ENCODE results near the gene NSL1. TPM values are rescaled to one million over a fixed set of nuclear protein-coding genes. Genes with fewer than 3 reads are reported as not detected.
"Not testable (repeated sequence)": the region's sequence is repeated elsewhere in the genome, so short reads cannot be mapped to it uniquely, and the experiment has no call there.

NSL1 gene
- total and polyA plus RNA-seq, 2 donors (not counting 1 experiment from before 2014, with no cell fraction given): 20.5 to 45.9 TPM

DNA sequence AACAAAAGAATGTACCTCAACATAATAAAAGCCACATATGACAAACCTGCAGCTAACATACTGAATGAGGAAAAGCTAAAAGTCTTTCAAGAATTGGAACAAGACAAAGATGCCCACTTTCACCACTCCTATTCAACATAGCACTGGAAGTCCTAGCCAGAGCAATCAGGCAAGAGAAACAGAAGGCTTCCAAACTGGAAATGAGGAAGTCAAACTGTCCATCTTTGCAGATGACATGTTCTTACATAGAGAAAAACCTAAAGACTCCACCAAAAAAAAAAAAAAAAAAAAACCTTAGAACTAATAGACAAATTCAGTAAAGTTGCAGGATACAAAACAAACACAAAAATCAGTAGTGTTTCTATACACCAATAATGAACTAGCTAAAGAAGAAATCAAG is 20.2 kb downstream of the NSL1 start:
- H3K9ac ChIP-seq (ENCODE audit: low read length): no peak overlapping the region
- no peak overlapping the region for H3K27ac ChIP-seq (ENCODE audit: low read length in 2 of 2)
- H3K4me2 ChIP-seq (replicated peaks; ENCODE audit: low read depth, low read length, poor library complexity, severe bottlenecking): no peak overlapping the region
- Mint-ChIP-seq H3K9me3 (ENCODE audit: insufficient read depth) (peaks cover 2% of the 10 kb centered on the region), H3K4me1 (peaks cover 22% of the 10 kb centered on the region), H3K27ac (no peak overlapping the region), H3K4me3 (no peak overlapping the region), H3K27me3 (no peaks in the 10 kb centered on the region)
- H2AFZ ChIP-seq (ENCODE audit: insufficient read depth, low read depth, low read length, poor library complexity, severe bottlenecking): no peak overlapping the region
- peaks cover 0 to 15% of the 10 kb centered on the region in 2 experiments for H3K36me3 ChIP-seq (replicated peaks in 1 of 2; ENCODE audit: control extremely low read depth in 1 of 2, control insufficient read depth in 1 of 2, extremely low read depth in 1 of 2, insufficient read depth in 2 of 2, low read length in 1 of 2)
- POLR2A ChIA-PET: no interaction called here
- H3K79me2 ChIP-seq (ENCODE audit: control insufficient read depth, insufficient read depth, low read length): peaks cover 59% of the 10 kb centered on the region
- TF ChIP-seq EZH2 (IDR thresholded peaks at IDR 0.05; ENCODE audit: borderline replicate concordance, insufficient read depth, low read depth, low read length, poor library complexity, severe bottlenecking) (no peak), CTCF (IDR thresholded peaks at IDR 0.05) (no peak)
- H3K9me3 ChIP-seq (ENCODE audit: control extremely low read depth in 1 of 3, control insufficient read depth in 2 of 3, insufficient read depth in 1 of 3, low read length in 2 of 3): peaks cover 4 to 25% (median 18%) of the 10 kb centered on the region in 3 donors
- no peaks in the 10 kb centered on the region for H3K4me1 ChIP-seq (ENCODE audit: control insufficient read depth in 2 of 2, insufficient read depth in 2 of 2, low read length in 2 of 2)
- intact Hi-C loops (cut with micrococcal nuclease): no loop called here
- no peak overlapping the region for H3K4me3 ChIP-seq (ENCODE audit: control extremely low read depth in 1 of 5, extremely low read depth in 1 of 5, insufficient read depth in 1 of 5, low read depth in 2 of 5, low read length in 4 of 5)
- peaks cover 3% of the 10 kb centered on the region for H4K20me1 ChIP-seq (ENCODE audit: control insufficient read depth, insufficient read depth, low read length, poor library complexity, severe bottlenecking)
- H3K27me3 ChIP-seq (replicated peaks in 1 of 4; ENCODE audit: control extremely low read depth in 1 of 4, control insufficient read depth in 3 of 4, insufficient read depth in 4 of 4, low read length in 3 of 4): no peaks in the 10 kb centered on the region
- CTCF ChIA-PET: interaction anchor here (0.6 to 1.0 kb wide), 2 partner anchors 10 to 393 kb away, joined by 4 read pairs; no protein-coding TSS in a partner anchor
- ATAC-seq (ENCODE audit: low read depth) (no peak), DNase-seq (no peak)

GRCh38 chr1:212769459-212770167 is 22.0 kb downstream of the NSL1 start:
- POLR2A ChIA-PET: no interaction called here
- H3K27ac Mint-ChIP-seq: no peak overlapping the region
- H3K4me2 ChIP-seq (replicated peaks; ENCODE audit: low read depth, low read length, poor library complexity, severe bottlenecking): no peak overlapping the region
- ATAC-seq (ENCODE audit: low read depth): no peak
- CTCF ChIA-PET: interaction anchor here (0.8 to 1.4 kb wide), 5 partner anchors 12 to 225 kb away, joined by 3 to 5 read pairs (median 3); no protein-coding TSS in a partner anchor
- no peaks in the 10 kb centered on the region for H3K4me1 ChIP-seq (ENCODE audit: control insufficient read depth in 2 of 2, insufficient read depth in 2 of 2, low read length in 2 of 2)
- peaks cover 28% of the 10 kb centered on the region for H3K4me1 Mint-ChIP-seq
- intact Hi-C loops (cut with micrococcal nuclease): no loop called here
- H3K9me3 ChIP-seq (ENCODE audit: control extremely low read depth in 1 of 3, control insufficient read depth in 2 of 3, insufficient read depth in 1 of 3, low read length in 2 of 3): peaks cover 4 to 26% (median 25%) of the 10 kb centered on the region in 3 donors
- H3K27ac ChIP-seq (ENCODE audit: low read length in 2 of 2): no peak overlapping the region
- no peaks in the 10 kb centered on the region for H3K27me3 Mint-ChIP-seq
- H3K4me3 ChIP-seq (ENCODE audit: control extremely low read depth in 1 of 5, extremely low read depth in 1 of 5, insufficient read depth in 1 of 5, low read depth in 2 of 5, low read length in 4 of 5): no peak overlapping the region
- H3K4me3 Mint-ChIP-seq: no peak overlapping the region
- H3K79me2 ChIP-seq (ENCODE audit: control insufficient read depth, insufficient read depth, low read length): peaks cover 75% of the 10 kb centered on the region
- TF ChIP-seq EZH2 (IDR thresholded peaks at IDR 0.05; ENCODE audit: borderline replicate concordance, insufficient read depth, low read depth, low read length, poor library complexity, severe bottlenecking): no peak
- TF ChIP-seq CTCF (IDR thresholded peaks at IDR 0.05): no peak
- H3K9me3 Mint-ChIP-seq (ENCODE audit: insufficient read depth): peaks cover 5% of the 10 kb centered on the region
- peaks cover 0 to 12% of the 10 kb centered on the region in 2 experiments for H3K36me3 ChIP-seq (replicated peaks in 1 of 2; ENCODE audit: control extremely low read depth in 1 of 2, control insufficient read depth in 1 of 2, extremely low read depth in 1 of 2, insufficient read depth in 2 of 2, low read length in 1 of 2)
- no peak for DNase-seq
- peaks cover 3% of the 10 kb centered on the region for H4K20me1 ChIP-seq (ENCODE audit: control insufficient read depth, insufficient read depth, low read length, poor library complexity, severe bottlenecking)
- WGBS (ENCODE audit: insufficient coverage): no CpG with 5 or more reads among the region's 1 CpG
- no peak overlapping the region for H3K9ac ChIP-seq (ENCODE audit: low read length)
- H3K27me3 ChIP-seq (replicated peaks in 1 of 4; ENCODE audit: control extremely low read depth in 1 of 4, control insufficient read depth in 3 of 4, insufficient read depth in 4 of 4, low read length in 3 of 4): no peaks in the 10 kb centered on the region
- no peak overlapping the region for H2AFZ ChIP-seq (ENCODE audit: insufficient read depth, low read depth, low read length, poor library complexity, severe bottlenecking)

GRCh38 chr1:212766825-212767224 is 24.8 kb downstream of the NSL1 start:
- CTCF ChIA-PET; ATAC-seq (ENCODE audit: low read depth); POLR2A ChIA-PET; H3K4me1 Mint-ChIP-seq; intact Hi-C loops (cut with micrococcal nuclease); H3K27me3 Mint-ChIP-seq; H3K4me3 Mint-ChIP-seq; H3K4me1 ChIP-seq (ENCODE audit: control insufficient read depth in 2 of 2, insufficient read depth in 2 of 2, low read length in 2 of 2); H3K27ac Mint-ChIP-seq; H3K27ac ChIP-seq (ENCODE audit: low read length in 2 of 2); H3K27me3 ChIP-seq (replicated peaks in 1 of 4; ENCODE audit: control extremely low read depth in 1 of 4, control insufficient read depth in 3 of 4, insufficient read depth in 4 of 4, low read length in 3 of 4); H2AFZ ChIP-seq (ENCODE audit: insufficient read depth, low read depth, low read length, poor library complexity, severe bottlenecking); H3K4me2 ChIP-seq (replicated peaks; ENCODE audit: low read depth, low read length, poor library complexity, severe bottlenecking); H3K9ac ChIP-seq (ENCODE audit: low read length); DNase-seq; H3K4me3 ChIP-seq (ENCODE audit: control extremely low read depth in 1 of 5, extremely low read depth in 1 of 5, insufficient read depth in 1 of 5, low read depth in 2 of 5, low read length in 4 of 5); H3K9me3 Mint-ChIP-seq (ENCODE audit: insufficient read depth): not testable (repeated sequence)
- Histone ChIP-seq H3K36me3 (replicated peaks in 1 of 2; ENCODE audit: control extremely low read depth in 1 of 2, control insufficient read depth in 1 of 2, extremely low read depth in 1 of 2, insufficient read depth in 2 of 2, low read length in 1 of 2) (peaks cover 5 to 15% of the 10 kb centered on the region in 2 experiments), H3K79me2 (ENCODE audit: control insufficient read depth, insufficient read depth, low read length) (peaks cover 89% of the 10 kb centered on the region), H4K20me1 (ENCODE audit: control insufficient read depth, insufficient read depth, low read length, poor library complexity, severe bottlenecking) (peaks cover 11% of the 10 kb centered on the region), H3K9me3 (ENCODE audit: control extremely low read depth in 1 of 3, control insufficient read depth in 2 of 3, insufficient read depth in 1 of 3, low read length in 2 of 3) (peaks cover 4 to 29% (median 25%) of the 10 kb centered on the region in 3 donors)
- WGBS (ENCODE audit: insufficient coverage): no CpG with 5 or more reads among the region's 2 CpGs

All from B cell (primary cell).